GM19351 (cell line): Measurements from ENCODE around the gene SMDT1.
"Not testable (repeated sequence)": the region's sequence is repeated elsewhere in the genome, so short reads cannot be mapped to it uniquely, and the experiment has no call there.

Experiments used
- ATAC-seq: cut with Tn5 transposase; IDR thresholded peaks from one replicate; pipeline ENCODE4 v1.9.1; 2021; ENCODE audit warnings: mild to moderate bottlenecking, moderate library complexity; ENCODE audit not compliant: unreplicated experiment

Gene SMDT1

GRCh38 chr22:42070517-42071422 is 8.7 kb upstream of the SMDT1 start, which contains the start of gene NAGA:
TSS of gene NAGA (minus strand) at chr22:42070812. CDS start at chr22:42070297, 515 bp downstream.
- peak; percentile 91 for ATAC-seq

GRCh38 chr22:42071508-42071907 is 8.0 kb upstream of the SMDT1 start:
- not testable (repeated sequence) for ATAC-seq

DNA sequence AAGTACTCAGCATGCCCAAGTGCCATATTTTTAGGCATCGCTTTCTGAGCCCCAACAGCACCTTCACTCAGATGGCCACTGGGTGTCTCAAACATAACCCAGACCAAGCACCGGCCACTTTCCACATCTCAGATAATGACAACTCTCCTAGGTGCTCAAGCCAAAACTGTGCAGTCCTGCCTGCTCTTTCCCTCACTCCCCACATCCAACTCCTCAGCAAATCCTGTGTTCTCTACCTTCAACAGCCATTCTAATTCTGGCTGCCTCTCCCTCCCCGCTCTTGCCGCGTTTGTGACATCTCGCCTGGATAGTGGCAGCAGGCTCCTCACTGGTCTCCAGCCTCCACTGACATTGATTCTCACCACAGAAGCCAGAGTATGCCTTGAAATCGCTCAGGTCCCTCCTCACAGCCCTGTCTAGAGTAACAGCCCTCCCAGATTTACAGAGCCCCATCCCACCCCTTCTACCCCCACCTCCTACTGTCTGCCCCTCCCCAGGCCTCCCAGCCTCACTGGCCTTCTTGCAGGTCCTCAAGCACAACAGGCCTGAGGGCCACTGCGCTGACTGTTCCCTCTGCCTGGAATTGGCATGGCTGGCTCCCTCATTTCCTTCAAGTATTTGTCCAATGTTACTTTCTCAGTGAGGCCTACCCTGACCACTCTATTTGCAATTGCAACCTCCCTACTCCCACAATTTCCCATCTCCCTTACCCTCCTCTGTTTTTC is 6.7 kb upstream of the SMDT1 start:
- ATAC-seq = no peak

GRCh38 chr22:42073621-42074041 is 5.9 kb upstream of the SMDT1 start:
- no peak for ATAC-seq

GRCh38 chr22:42074132-42074811 is 5.2 kb upstream of the SMDT1 start, which contains the start of gene PHETA2:
TSS of gene PHETA2 (plus strand) at chr22:42074248. CDS start at chr22:42077294, 3,046 bp downstream.
- no peak for ATAC-seq

- no peak for ATAC-seq
Measured at GRCh38 chr22:42074846-42075676, 4.4 kb upstream of the SMDT1 start.

DNA sequence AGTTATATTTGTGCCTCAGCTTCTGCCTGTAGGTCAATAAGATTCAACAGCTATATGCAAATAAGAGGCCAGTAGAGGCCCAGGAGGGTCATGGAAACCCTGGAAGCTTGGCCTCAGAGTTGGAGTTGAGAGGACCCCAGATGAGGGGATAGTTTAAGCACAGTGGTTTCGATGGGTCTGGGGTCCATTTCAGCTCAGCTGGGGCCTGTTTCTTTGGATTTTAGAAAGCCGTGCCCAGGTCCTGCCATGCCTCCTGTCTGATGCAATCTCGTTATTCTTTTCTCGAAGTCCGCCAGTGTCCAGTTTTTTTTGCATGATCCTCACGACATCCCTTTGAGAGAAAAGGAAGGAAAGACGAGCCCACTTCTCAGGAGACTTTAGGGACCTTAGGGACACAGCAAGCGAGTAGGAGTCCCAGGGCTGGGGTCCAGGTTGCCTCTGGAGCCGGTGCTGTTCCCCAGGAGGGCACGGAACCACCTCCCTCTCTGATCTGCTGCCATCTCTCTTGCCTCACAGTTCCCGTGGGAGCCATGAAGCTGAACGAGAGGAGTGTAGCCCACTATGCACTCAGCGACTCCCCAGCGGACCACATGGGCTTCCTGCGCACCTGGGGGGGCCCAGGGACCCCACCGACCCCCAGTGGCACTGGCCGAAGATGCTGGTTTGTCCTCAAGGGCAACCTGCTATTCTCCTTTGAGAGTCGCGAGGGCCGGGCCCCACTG is 2.6 kb upstream of the SMDT1 start:
- ATAC-seq = no peak

GRCh38 chr22:42077486-42078125 is 1.9 kb upstream of the SMDT1 start:
- no peak for ATAC-seq

- no peak for ATAC-seq
Measured at GRCh38 chr22:42078469-42079318, 806 bp upstream of the SMDT1 start.

GRCh38 chr22:42080287-42080686 is 787 bp downstream of the SMDT1 start:
- ATAC-seq = no peak

DNA sequence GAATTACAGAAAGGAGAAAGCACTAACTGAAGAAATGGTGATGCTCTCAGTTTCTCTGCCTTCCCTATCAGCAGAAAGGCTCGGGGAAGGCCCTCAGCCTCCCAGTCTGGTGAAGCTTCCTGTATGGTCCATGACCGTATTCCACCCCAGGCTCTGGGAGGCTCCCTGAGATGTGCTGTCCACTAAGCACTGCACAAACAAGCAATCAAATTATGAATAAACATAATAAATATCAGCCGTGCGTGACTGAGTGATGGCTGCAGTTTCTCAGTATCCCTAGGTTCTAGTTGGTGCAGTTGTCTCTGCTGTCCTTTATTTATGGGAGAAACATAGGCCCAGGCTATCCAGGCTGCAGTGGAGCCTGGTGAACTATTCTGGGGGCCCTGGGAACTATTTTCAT is 3.6 kb downstream of the SMDT1 start:
- ATAC-seq = no peak

DNA sequence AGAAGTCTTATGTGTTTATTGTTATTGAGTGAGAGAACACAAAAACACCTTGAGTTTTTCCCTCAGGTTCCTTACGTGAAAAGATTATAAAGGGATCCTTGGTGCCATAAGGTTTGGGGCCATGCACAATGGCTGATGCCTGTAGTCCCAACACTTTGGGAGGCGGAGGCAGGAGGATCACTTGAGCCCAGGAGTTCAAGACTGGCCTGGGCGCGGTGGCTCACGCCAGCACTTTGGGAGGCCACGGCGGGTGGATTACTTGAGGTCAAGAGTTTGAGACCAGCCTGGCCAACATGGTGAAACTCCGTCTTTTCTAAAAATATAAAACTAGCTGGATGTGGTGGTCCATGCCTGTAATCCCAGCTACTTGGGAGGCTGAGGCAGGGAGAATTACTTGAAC is 5.4 kb downstream of the SMDT1 start:
- no peak for ATAC-seq

GRCh38 chr22:42086051-42086450 is 6.6 kb downstream of the SMDT1 start:
- ATAC-seq = no peak

DNA sequence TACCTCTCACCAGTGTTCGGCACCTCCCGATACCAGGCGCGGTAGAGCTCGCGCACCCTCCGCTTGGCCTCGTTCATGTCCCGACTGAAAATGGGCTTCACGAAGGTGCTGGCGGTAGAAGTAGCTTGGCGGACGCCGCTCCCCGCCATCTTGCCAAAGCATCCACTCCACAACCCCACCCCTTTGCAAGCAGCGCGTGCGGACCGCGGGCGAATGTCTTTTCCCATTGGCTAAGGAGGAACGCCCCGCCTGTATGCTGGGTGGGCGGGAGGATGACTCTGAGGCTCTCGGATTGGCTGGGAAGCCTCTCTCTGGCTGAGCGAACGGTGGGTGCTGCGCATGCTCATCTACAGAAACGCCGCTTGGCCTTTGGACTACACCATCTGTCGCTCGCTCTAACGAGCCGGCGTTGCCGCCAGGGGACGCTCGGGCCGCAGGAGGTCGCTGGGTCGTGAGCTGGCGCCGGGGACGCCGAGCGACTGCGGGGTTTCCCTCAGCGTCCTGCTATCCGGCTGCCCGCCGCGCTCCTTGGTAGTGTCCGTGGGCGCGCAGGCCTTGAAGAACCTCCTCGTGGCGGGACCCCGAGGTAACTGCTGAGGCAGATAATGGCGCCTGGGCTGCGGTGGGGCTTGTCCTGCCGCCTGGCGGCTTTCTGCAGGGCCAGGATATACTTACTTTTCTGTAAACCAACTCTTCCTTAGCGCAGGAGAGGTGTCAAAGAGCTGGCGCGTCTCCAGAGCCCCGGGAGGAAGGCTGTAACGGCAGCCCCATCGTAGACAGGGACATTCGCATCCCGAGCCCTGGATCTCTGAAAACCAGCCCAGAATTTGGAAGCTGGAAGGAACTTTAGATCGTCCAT is 11.3 kb downstream of the SMDT1 start, which contains the start of gene NDUFA6:
TSS of gene NDUFA6 (minus strand) at position 177 of the 859 bp plus-strand sequence. CDS start at position 149, 28 bp downstream.
- ATAC-seq = peak; percentile 85

GRCh38 chr22:42091455-42091782 is 11.9 kb downstream of the SMDT1 start:
- ATAC-seq = no peak

DNA sequence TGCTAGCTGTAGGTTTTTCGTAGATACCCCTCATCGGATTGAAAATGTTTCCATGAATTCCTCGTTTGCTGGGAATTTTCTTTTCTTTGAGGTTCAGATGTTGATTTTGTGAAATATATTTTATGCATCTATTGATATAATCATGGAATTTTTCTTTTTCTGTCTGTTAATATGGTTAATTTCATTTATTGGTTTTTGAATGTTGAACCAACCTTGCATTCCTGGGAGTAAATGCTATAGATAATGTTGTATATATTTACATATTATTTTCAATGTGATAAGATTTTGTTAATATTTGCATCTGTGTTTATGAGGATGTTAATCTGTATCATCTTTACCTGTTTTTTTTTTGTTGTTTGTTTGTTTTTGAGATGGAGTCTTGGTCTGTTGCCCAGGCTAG is 21.7 kb downstream of the SMDT1 start:
- no peak for ATAC-seq

DNA sequence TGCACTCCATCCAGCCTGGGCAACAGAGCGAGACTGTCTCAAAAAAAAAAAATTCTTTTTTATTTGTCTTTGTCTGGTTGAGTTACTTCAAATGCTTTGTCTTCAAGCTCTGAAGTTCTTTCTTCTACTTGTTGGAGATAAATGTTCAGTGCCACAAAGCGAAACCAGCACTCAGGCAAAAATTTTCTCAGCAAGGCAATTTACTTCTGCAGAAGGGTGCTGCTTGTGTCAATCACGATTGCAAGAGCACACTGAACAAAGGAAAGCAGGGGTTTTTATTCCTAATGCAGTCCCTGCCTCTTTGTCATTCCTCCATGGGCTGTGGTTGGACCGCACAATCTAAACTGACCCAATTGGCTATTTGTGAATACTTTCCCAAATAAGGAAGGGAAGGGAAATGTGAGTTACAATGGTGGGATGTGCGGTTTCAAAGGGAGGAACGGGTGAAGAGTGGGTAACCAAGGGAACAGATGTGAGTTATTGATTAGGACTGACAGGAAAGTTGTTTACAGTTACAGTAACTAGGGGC is 24.9 kb downstream of the SMDT1 start:
- ATAC-seq = not testable (repeated sequence)
